Neural progenitor cell (in vitro differentiated cells): ENCODE data around the gene PUS7L. TPM values are rescaled to one million over a fixed set of nuclear protein-coding genes. Genes with fewer than 3 reads are reported as not detected.

ENCODE experiments used
- DNase-seq: peaks from one replicate; pipeline ENCODE4 v3.0.0-alpha.2; 2016; ENCODE audit warnings: low spot score
- H2AFZ ChIP-seq: fragments of 200-600 bp; sonication (generic); replicated peaks from 2 replicates; pipeline ENCODE4 v1.6.1; 2016; ENCODE audit warnings: antibody characterized with exemption
- H3F3A ChIP-seq: fragments of 200-600 bp; sonication (generic); 2 replicates; pipeline ENCODE4 v1.6.1; 2016; ENCODE audit warnings: antibody characterized with exemption, low read depth
- H3K27ac ChIP-seq: fragments of 200-600 bp; sonication (generic); 2 replicates; pipeline ENCODE4 v1.5.1; 2016; ENCODE audit warnings: mild to moderate bottlenecking
- H3K27me3 ChIP-seq: fragments of 200-600 bp; sonication (generic); 2 replicates; pipeline ENCODE4 v1.6.1; 2016; ENCODE audit warnings: mild to moderate bottlenecking, moderate library complexity
- H3K36me3 ChIP-seq: fragments of 200-600 bp; sonication (generic); 2 replicates; pipeline ENCODE4 v1.5.1; 2016
- H3K4me1 ChIP-seq: fragments of 200-600 bp; sonication (generic); 2 replicates; pipeline ENCODE4 v1.6.1; 2016; ENCODE audit warnings: mixed run types
- H3K4me2 ChIP-seq: fragments of 200-600 bp; sonication (generic); 2 replicates; pipeline ENCODE4 v1.6.1; 2016
- H3K4me3 ChIP-seq: fragments of 200-600 bp; sonication (generic); 2 replicates; pipeline ENCODE4 v1.5.1; 2016
- H3K79me2 ChIP-seq: fragments of 200-600 bp; sonication (generic); 2 replicates; pipeline ENCODE4 v1.6.1; 2016; ENCODE audit warnings: low read depth
- H3K9ac ChIP-seq: fragments of 200-600 bp; sonication (generic); 2 replicates; pipeline ENCODE4 v1.6.1; 2016
- H3K9me3 ChIP-seq: fragments of 200-600 bp; sonication (generic); 2 replicates; pipeline ENCODE4 v1.5.1; 2016; ENCODE audit warnings: low read depth
- H4K20me1 ChIP-seq: fragments of 200-600 bp; sonication (generic); 2 replicates; pipeline ENCODE4 v1.6.1; 2016; ENCODE audit warnings: low read depth
- H3K27ac Mint-ChIP-seq: 3 replicates; pipeline ENCODE4 v1.8.0; 2021; ENCODE audit warnings: mixed read lengths
- H3K27me3 Mint-ChIP-seq: 2 replicates; pipeline ENCODE4 v1.8.0; 2022; ENCODE audit warnings: low read depth, mild to moderate bottlenecking, inconsistent platforms, moderate library complexity, mixed read lengths; ENCODE audit not compliant: insufficient read depth
- H3K36me3 Mint-ChIP-seq: 3 replicates; pipeline ENCODE4 v1.8.0; 2021; ENCODE audit warnings: mixed read lengths
- H3K4me1 Mint-ChIP-seq: 3 replicates; pipeline ENCODE4 v1.8.0; 2021; ENCODE audit warnings: mixed read lengths
- H3K4me3 Mint-ChIP-seq: 3 replicates; pipeline ENCODE4 v1.8.0; 2021; ENCODE audit warnings: mild to moderate bottlenecking, moderate library complexity, mixed read lengths
- H3K9me3 Mint-ChIP-seq: 3 replicates; pipeline ENCODE4 v1.8.0; 2020; ENCODE audit warnings: mixed read lengths
- CTCF ChIP-seq: fragments of 200-600 bp; sonication (generic); IDR thresholded peaks from 2 replicates; pipeline ENCODE4 v1.5.1; 2017; ENCODE audit warnings: antibody characterized with exemption, mild to moderate bottlenecking
- EZH2 ChIP-seq: fragments of 200-600 bp; sonication (generic); IDR thresholded peaks from 2 replicates; pipeline ENCODE4 v1.6.1; 2017; ENCODE audit warnings: antibody characterized with exemption, mild to moderate bottlenecking, moderate library complexity
- EZH2phosphoT487 ChIP-seq: fragments of 200-600 bp; sonication (generic); IDR thresholded peaks from 2 replicates; pipeline ENCODE4 v1.6.1; 2017; ENCODE audit warnings: antibody characterized with exemption
- total RNA-seq: library from RNA; depleted of rRNA; stranded (reverse); fragments of >200 nt; gene quantifications from 2 replicates; pipeline ENCODE4 v1.2.3, GENCODE V29; 2015; ENCODE audit warnings: low replicate concordance

Gene PUS7L
- total RNA-seq, 1 donor from 2014 or later = 42.6 TPM

GRCh38 chr12:43730283-43730682 lies 28.3 kb downstream of the PUS7L start:
- Histone ChIP-seq H3K9me3 (no peaks in the 10 kb centered on the region), H3K4me2 (no peak overlapping the region), H4K20me1 (no peaks in the 10 kb centered on the region), H3K9ac (no peak overlapping the region), H3K4me3 (no peak overlapping the region), H2AFZ (no peak overlapping the region), H3K36me3 (peaks cover 8% of the 10 kb centered on the region), H3F3A (no peaks in the 10 kb centered on the region), H3K27me3 (no peaks in the 10 kb centered on the region), H3K27ac (no peak overlapping the region), H3K4me1 (no peaks in the 10 kb centered on the region), H3K79me2 (no peaks in the 10 kb centered on the region)
- Mint-ChIP-seq H3K4me3 (no peak overlapping the region), H3K4me1 (peaks cover 4% of the 10 kb centered on the region), H3K36me3 (no peaks in the 10 kb centered on the region), H3K27ac (no peak overlapping the region), H3K27me3 (no peaks in the 10 kb centered on the region), H3K9me3 (peaks cover 6% of the 10 kb centered on the region)
- DNase-seq = no peak
- TF ChIP-seq EZH2phosphoT487 = no peak

- Histone ChIP-seq H3K79me2 (no peaks in the 10 kb centered on the region), H3K4me2 (no peak overlapping the region), H3K9ac (no peak overlapping the region), H3F3A (peaks cover 5% of the 10 kb centered on the region), H3K4me3 (no peak overlapping the region), H3K9me3 (no peaks in the 10 kb centered on the region), H3K27me3 (no peaks in the 10 kb centered on the region), H4K20me1 (no peaks in the 10 kb centered on the region), H3K27ac (no peak overlapping the region), H3K36me3 (peaks cover 8% of the 10 kb centered on the region), H3K4me1 (peaks cover 7% of the 10 kb centered on the region), H2AFZ (no peak overlapping the region)
- no peaks in the 10 kb centered on the region for H3K36me3 Mint-ChIP-seq
- H3K27me3 Mint-ChIP-seq = no peaks in the 10 kb centered on the region
- no peak overlapping the region for H3K27ac Mint-ChIP-seq
- H3K4me3 Mint-ChIP-seq = no peak overlapping the region
- H3K4me1 Mint-ChIP-seq = peaks cover 8% of the 10 kb centered on the region
- no peak for DNase-seq
- TF ChIP-seq EZH2 (no peak), CTCF (no peak), EZH2phosphoT487 (no peak)
- peaks cover 6% of the 10 kb centered on the region for H3K9me3 Mint-ChIP-seq
Observed at GRCh38 chr12:43728698-43729097, 29.9 kb downstream of the PUS7L start.

GRCh38 chr12:43728117-43728516 lies 30.5 kb downstream of the PUS7L start:
- no peak overlapping the region for H3K27ac ChIP-seq
- Mint-ChIP-seq H3K9me3 (peaks cover 6% of the 10 kb centered on the region), H3K4me3 (no peak overlapping the region), H3K27me3 (no peaks in the 10 kb centered on the region), H3K4me1 (peaks cover 14% of the 10 kb centered on the region), H3K36me3 (no peaks in the 10 kb centered on the region), H3K27ac (no peak overlapping the region)
- H3K4me3 ChIP-seq = no peak overlapping the region
- DNase-seq = no peak
- H3K9ac ChIP-seq = no peak overlapping the region
- H3K9me3 ChIP-seq = no peaks in the 10 kb centered on the region
- H3F3A ChIP-seq = peaks cover 11% of the 10 kb centered on the region
- H2AFZ ChIP-seq = no peak overlapping the region
- H3K4me2 ChIP-seq = no peak overlapping the region
- H3K27me3 ChIP-seq = no peaks in the 10 kb centered on the region
- no peaks in the 10 kb centered on the region for H4K20me1 ChIP-seq
- no peak for TF ChIP-seq EZH2phosphoT487
- TF ChIP-seq CTCF = peak; percentile 56
- H3K79me2 ChIP-seq = no peaks in the 10 kb centered on the region
- peaks cover 8% of the 10 kb centered on the region for H3K36me3 ChIP-seq
- H3K4me1 ChIP-seq = peaks cover 13% of the 10 kb centered on the region

- H3K36me3 ChIP-seq = no peaks in the 10 kb centered on the region
- H3F3A ChIP-seq = peaks cover 22% of the 10 kb centered on the region
- peaks cover 33% of the 10 kb centered on the region for H3K4me1 ChIP-seq
- Mint-ChIP-seq H3K4me1 (peaks cover 24% of the 10 kb centered on the region), H3K36me3 (peaks cover 2% of the 10 kb centered on the region), H3K27me3 (peaks cover 1% of the 10 kb centered on the region), H3K27ac (peak overlapping the region; percentile 52), H3K4me3 (no peak overlapping the region), H3K9me3 (peaks cover 6% of the 10 kb centered on the region)
- no peaks in the 10 kb centered on the region for H3K79me2 ChIP-seq
- no peak overlapping the region for H3K9ac ChIP-seq
- H2AFZ ChIP-seq = no peak overlapping the region
- TF ChIP-seq EZH2phosphoT487 = peak; percentile 96
- no peak for TF ChIP-seq CTCF
- no peak for TF ChIP-seq EZH2
- peak overlapping the region; percentile 73 for H3K4me2 ChIP-seq
- H3K4me3 ChIP-seq = peak overlapping the region; percentile 16
- no peaks in the 10 kb centered on the region for H3K9me3 ChIP-seq
- no peaks in the 10 kb centered on the region for H4K20me1 ChIP-seq
- peak; percentile 18 for DNase-seq
- H3K27ac ChIP-seq = peak overlapping the region; percentile 91
- no peaks in the 10 kb centered on the region for H3K27me3 ChIP-seq
Observed at GRCh38 chr12:43723134-43723533, 35.5 kb downstream of the PUS7L start.
